SK-N-SH treated with all-trans-retinoic acid at 6 μM for 48 hours (cell line): ENCODE data around the gene PLGRKT.

Source experiments
- CSDC2 ChIP-seq: fragments of 250-450 bp; sonication (Bioruptor Pico); IDR thresholded peaks from 2 replicates; pipeline ENCODE4 v1.5.0; 2020; ENCODE audit warnings: mild to moderate bottlenecking, moderate library complexity
- ESRRG ChIP-seq: fragments of 250-450 bp; sonication (Bioruptor Pico); IDR thresholded peaks from 2 replicates; pipeline ENCODE4 v1.6.1; 2021; ENCODE audit warnings: mild to moderate bottlenecking
- GLIS3 ChIP-seq: fragments of 250-450 bp; sonication (Bioruptor Pico); IDR thresholded peaks from 2 replicates; pipeline ENCODE4 v1.5.0; 2020; ENCODE audit warnings: mild to moderate bottlenecking, moderate library complexity
- ISL1 ChIP-seq: fragments of 250-450 bp; sonication (Bioruptor Pico); IDR thresholded peaks from 2 replicates; pipeline ENCODE4 v2.1.2; 2022; ENCODE audit warnings: mild to moderate bottlenecking, moderate library complexity
- SNAI2 ChIP-seq: fragments of 250-450 bp; sonication (Bioruptor Pico); IDR thresholded peaks from 2 replicates; pipeline ENCODE4 v1.5.0; 2020; ENCODE audit warnings: mild to moderate bottlenecking, moderate library complexity
- TOX ChIP-seq: fragments of 250-450 bp; sonication (Bioruptor Pico); IDR thresholded peaks from 2 replicates; pipeline ENCODE4 v1.8.0; 2021; ENCODE audit warnings: mild to moderate bottlenecking, moderate library complexity, borderline replicate concordance
- ZFP3 ChIP-seq: fragments of 250-450 bp; sonication (Bioruptor Pico); IDR thresholded peaks from 2 replicates; pipeline ENCODE4 v1.5.0; 2020; ENCODE audit warnings: mild to moderate bottlenecking, moderate library complexity
- ZFP30 ChIP-seq: fragments of 450-650 bp; formaldehyde crosslinking; IDR thresholded peaks from 2 replicates; pipeline ENCODE4 v1.5.0; 2022; ENCODE audit warnings: mild to moderate bottlenecking, moderate library complexity
- ZNF70 ChIP-seq: fragments of 450-650 bp; formaldehyde crosslinking; IDR thresholded peaks from 2 replicates; pipeline ENCODE4 v1.5.0; 2020; ENCODE audit warnings: mild to moderate bottlenecking, moderate library complexity
- ZNF8 ChIP-seq: fragments of 450-650 bp; formaldehyde crosslinking; IDR thresholded peaks from 2 replicates; pipeline ENCODE4 v1.5.0; 2020; ENCODE audit warnings: mild to moderate bottlenecking, moderate library complexity
- TF ChIP-seq, protein P1 (sequence below): fragments of 250-450 bp; sonication (Bioruptor Pico); IDR thresholded peaks from 2 replicates; pipeline ENCODE4 v1.8.0; 2020; ENCODE audit warnings: mild to moderate bottlenecking, moderate library complexity, borderline replicate concordance
- TF ChIP-seq, protein P2 (sequence below): fragments of 250-450 bp; sonication (Bioruptor Pico); IDR thresholded peaks from 2 replicates; pipeline ENCODE4 v1.5.1; 2021; ENCODE audit warnings: mild to moderate bottlenecking, moderate library complexity

DNA sequence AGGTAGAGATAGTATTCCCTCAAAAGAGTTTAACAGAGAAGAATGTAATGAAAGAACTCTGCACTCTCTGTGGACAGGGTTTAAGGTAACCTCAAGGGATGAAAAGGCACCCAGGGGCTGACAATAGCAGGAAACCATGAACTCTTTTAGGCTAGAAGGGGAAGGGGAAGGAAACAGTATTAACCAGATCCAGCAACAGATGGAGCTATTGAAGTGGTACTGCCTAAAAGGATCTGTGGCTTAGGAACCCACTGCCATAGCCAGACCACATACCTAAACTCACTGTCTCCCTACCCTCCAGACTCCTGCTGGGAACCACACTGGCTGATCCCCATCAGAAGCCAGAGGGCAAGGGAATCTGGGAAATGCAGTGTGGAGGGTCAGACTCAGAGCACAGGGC lies 35.5 kb downstream of the PLGRKT start:
- no peak for TF ChIP-seq ESRRG
- TF ChIP-seq ISL1 (CRISPR knock-in tag) = no peak
- TF ChIP-seq, protein P1, sequence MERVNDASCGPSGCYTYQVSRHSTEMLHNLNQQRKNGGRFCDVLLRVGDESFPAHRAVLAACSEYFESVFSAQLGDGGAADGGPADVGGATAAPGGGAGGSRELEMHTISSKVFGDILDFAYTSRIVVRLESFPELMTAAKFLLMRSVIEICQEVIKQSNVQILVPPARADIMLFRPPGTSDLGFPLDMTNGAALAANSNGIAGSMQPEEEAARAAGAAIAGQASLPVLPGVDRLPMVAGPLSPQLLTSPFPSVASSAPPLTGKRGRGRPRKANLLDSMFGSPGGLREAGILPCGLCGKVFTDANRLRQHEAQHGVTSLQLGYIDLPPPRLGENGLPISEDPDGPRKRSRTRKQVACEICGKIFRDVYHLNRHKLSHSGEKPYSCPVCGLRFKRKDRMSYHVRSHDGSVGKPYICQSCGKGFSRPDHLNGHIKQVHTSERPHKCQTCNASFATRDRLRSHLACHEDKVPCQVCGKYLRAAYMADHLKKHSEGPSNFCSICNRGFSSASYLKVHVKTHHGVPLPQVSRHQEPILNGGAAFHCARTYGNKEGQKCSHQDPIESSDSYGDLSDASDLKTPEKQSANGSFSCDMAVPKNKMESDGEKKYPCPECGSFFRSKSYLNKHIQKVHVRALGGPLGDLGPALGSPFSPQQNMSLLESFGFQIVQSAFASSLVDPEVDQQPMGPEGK (CRISPR knock-in tag) = no peak
- TF ChIP-seq, protein P2, sequence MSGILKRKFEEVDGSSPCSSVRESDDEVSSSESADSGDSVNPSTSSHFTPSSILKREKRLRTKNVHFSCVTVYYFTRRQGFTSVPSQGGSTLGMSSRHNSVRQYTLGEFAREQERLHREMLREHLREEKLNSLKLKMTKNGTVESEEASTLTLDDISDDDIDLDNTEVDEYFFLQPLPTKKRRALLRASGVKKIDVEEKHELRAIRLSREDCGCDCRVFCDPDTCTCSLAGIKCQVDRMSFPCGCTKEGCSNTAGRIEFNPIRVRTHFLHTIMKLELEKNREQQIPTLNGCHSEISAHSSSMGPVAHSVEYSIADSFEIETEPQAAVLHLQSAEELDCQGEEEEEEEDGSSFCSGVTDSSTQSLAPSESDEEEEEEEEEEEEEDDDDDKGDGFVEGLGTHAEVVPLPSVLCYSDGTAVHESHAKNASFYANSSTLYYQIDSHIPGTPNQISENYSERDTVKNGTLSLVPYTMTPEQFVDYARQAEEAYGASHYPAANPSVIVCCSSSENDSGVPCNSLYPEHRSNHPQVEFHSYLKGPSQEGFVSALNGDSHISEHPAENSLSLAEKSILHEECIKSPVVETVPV = no peak
- TF ChIP-seq ZNF70 = no peak
- no peak for TF ChIP-seq ZFP30 (CRISPR knock-in tag)
- TF ChIP-seq ZNF8 (CRISPR knock-in tag) = no peak
- TF ChIP-seq TOX = no peak
- no peak for TF ChIP-seq SNAI2 (CRISPR knock-in tag)
- TF ChIP-seq GLIS3 (CRISPR knock-in tag) = no peak
- TF ChIP-seq CSDC2 (CRISPR knock-in tag) = no peak
- no peak for TF ChIP-seq ZFP3 (CRISPR knock-in tag)
